Measurements from ENCODE around the gene PLB1. TPM values are rescaled to one million over a fixed set of nuclear protein-coding genes. Genes with fewer than 3 reads are reported as not detected.

Gene PLB1
- 3.2 TPM for total RNA-seq (ENCODE audit: unreplicated experiment)
- long read RNA-seq, result 0 reads

GRCh38 chr2:28495551-28496250 is at the start of gene PLB1:
Gene PLB1 (plus strand): TSS chr2:28496060. CDS start chr2:28496115, 55 bp downstream.
- TF ChIP-seq, protein P1, sequence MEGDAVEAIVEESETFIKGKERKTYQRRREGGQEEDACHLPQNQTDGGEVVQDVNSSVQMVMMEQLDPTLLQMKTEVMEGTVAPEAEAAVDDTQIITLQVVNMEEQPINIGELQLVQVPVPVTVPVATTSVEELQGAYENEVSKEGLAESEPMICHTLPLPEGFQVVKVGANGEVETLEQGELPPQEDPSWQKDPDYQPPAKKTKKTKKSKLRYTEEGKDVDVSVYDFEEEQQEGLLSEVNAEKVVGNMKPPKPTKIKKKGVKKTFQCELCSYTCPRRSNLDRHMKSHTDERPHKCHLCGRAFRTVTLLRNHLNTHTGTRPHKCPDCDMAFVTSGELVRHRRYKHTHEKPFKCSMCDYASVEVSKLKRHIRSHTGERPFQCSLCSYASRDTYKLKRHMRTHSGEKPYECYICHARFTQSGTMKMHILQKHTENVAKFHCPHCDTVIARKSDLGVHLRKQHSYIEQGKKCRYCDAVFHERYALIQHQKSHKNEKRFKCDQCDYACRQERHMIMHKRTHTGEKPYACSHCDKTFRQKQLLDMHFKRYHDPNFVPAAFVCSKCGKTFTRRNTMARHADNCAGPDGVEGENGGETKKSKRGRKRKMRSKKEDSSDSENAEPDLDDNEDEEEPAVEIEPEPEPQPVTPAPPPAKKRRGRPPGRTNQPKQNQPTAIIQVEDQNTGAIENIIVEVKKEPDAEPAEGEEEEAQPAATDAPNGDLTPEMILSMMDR (IDR thresholded peaks at IDR 0.05; ENCODE audit: unreplicated experiment), result no peak
- no peak for DNase-seq (ENCODE audit: low spot score)
- Mint-ChIP-seq H3K27me3 (ENCODE audit: unreplicated experiment) (peaks cover 1% of the 10 kb centered on the region), H3K27ac (ENCODE audit: unreplicated experiment) (no peak within 1 kb of the TSS), H3K36me3 (ENCODE audit: low read depth, unreplicated experiment) (no peaks in the 10 kb centered on the region), H3K4me3 (ENCODE audit: unreplicated experiment) (no peak within 1 kb of the TSS), H3K9me3 (ENCODE audit: unreplicated experiment) (no peaks in the 10 kb centered on the region), H3K4me1 (ENCODE audit: unreplicated experiment) (no peaks in the 10 kb centered on the region)

DNA sequence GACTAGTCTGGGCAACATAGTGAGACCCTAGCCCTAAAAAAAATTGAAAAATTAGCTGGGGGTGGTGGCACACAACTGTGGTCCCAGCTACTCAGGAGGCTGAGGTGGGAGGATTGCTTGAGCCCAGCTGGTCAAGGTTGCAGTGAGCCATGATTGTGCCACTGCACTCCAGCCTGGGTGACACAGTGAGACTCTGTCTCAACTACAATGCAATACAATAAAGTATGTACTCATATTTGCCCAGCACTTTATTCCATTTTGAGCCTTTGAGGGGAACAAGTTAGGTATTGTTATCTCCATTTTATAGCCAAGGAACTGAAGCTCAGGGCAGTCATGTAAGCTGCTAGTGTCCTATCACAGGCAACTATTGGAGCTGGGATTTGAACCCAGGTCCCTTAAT is 49.3 kb upstream of the PLB1 start:
- Mint-ChIP-seq H3K4me3 (ENCODE audit: unreplicated experiment) (no peak overlapping the region), H3K27me3 (ENCODE audit: unreplicated experiment) (peaks cover 6% of the 10 kb centered on the region), H3K9me3 (ENCODE audit: unreplicated experiment) (no peaks in the 10 kb centered on the region), H3K36me3 (ENCODE audit: low read depth, unreplicated experiment) (no peaks in the 10 kb centered on the region), H3K4me1 (ENCODE audit: unreplicated experiment) (peaks cover 5% of the 10 kb centered on the region), H3K27ac (ENCODE audit: unreplicated experiment) (no peak overlapping the region)
- TF ChIP-seq, protein P1 (IDR thresholded peaks at IDR 0.05; ENCODE audit: unreplicated experiment), result no peak
- no peak for DNase-seq (ENCODE audit: low spot score)

GRCh38 chr2:28447086-28447485 is 48.8 kb upstream of the PLB1 start:
- H3K4me1 Mint-ChIP-seq (ENCODE audit: unreplicated experiment), result peaks cover 5% of the 10 kb centered on the region
- H3K36me3 Mint-ChIP-seq (ENCODE audit: low read depth, unreplicated experiment), result no peaks in the 10 kb centered on the region
- H3K27ac Mint-ChIP-seq (ENCODE audit: unreplicated experiment), result no peak overlapping the region

GRCh38 chr2:28447943-28448792 is 47.7 kb upstream of the PLB1 start:
- Mint-ChIP-seq H3K36me3 (ENCODE audit: low read depth, unreplicated experiment) (no peaks in the 10 kb centered on the region), H3K9me3 (ENCODE audit: unreplicated experiment) (no peaks in the 10 kb centered on the region), H3K27ac (ENCODE audit: unreplicated experiment) (no peak overlapping the region), H3K4me1 (ENCODE audit: unreplicated experiment) (peaks cover 5% of the 10 kb centered on the region), H3K27me3 (ENCODE audit: unreplicated experiment) (peaks cover 7% of the 10 kb centered on the region), H3K4me3 (ENCODE audit: unreplicated experiment) (no peak overlapping the region)
- DNase-seq (ENCODE audit: low spot score), result no peak
- TF ChIP-seq, protein P1 (IDR thresholded peaks at IDR 0.05; ENCODE audit: unreplicated experiment), result no peak

More at GRCh38 chr2:28447086-28447485, 48.8 kb upstream of the PLB1 start:
- H3K9me3 Mint-ChIP-seq (ENCODE audit: unreplicated experiment), result no peaks in the 10 kb centered on the region
- no peak for DNase-seq (ENCODE audit: low spot score)
- H3K27me3 Mint-ChIP-seq (ENCODE audit: unreplicated experiment), result peaks cover 6% of the 10 kb centered on the region
- TF ChIP-seq, protein P1 (IDR thresholded peaks at IDR 0.05; ENCODE audit: unreplicated experiment), result no peak
- no peak overlapping the region for H3K4me3 Mint-ChIP-seq (ENCODE audit: unreplicated experiment)

GRCh38 chr2:28448793-28449100 is 47.1 kb upstream of the PLB1 start:
- H3K9me3 Mint-ChIP-seq (ENCODE audit: unreplicated experiment), result no peaks in the 10 kb centered on the region
- H3K4me3 Mint-ChIP-seq (ENCODE audit: unreplicated experiment), result no peak overlapping the region
- peaks cover 5% of the 10 kb centered on the region for H3K4me1 Mint-ChIP-seq (ENCODE audit: unreplicated experiment)
- H3K36me3 Mint-ChIP-seq (ENCODE audit: low read depth, unreplicated experiment), result no peaks in the 10 kb centered on the region
- H3K27me3 Mint-ChIP-seq (ENCODE audit: unreplicated experiment), result peaks cover 7% of the 10 kb centered on the region
- H3K27ac Mint-ChIP-seq (ENCODE audit: unreplicated experiment), result no peak overlapping the region
- TF ChIP-seq, protein P1 (IDR thresholded peaks at IDR 0.05; ENCODE audit: unreplicated experiment), result no peak
- DNase-seq (ENCODE audit: low spot score), result no peak
